Panc1 (cell line): ENCODE results near the gene PDGFD. TPM values are rescaled to one million over a fixed set of nuclear protein-coding genes. Genes with fewer than 3 reads are reported as not detected.

Source experiments
- ATAC-seq: fragments of 200-7000 bp; cut with Tn5 transposase; 2 replicates; pipeline ENCODE4 v1.9.1; 2020; ENCODE audit warnings: mild to moderate bottlenecking, moderate library complexity
- BruUV-seq: library from RNA; stranded (reverse); fragments of 400-500 nt; replicated peaks from 2 replicates; lab custom pipeline; 2021; lab: Mats Ljungman, UMichigan
- CTCF ChIA-PET: fragments of 300-600 bp; sonication (Branson Sonifier 250); formaldehyde crosslinking; loops from one replicate; lab custom pipeline; 2022; ENCODE audit warnings: antibody characterized with exemption; lab: Charles Lee
- POLR2A ChIA-PET: fragments of 300-600 bp; sonication (Branson Sonifier 250); formaldehyde crosslinking; loops from one replicate; lab custom pipeline; 2022; ENCODE audit warnings: antibody characterized with exemption; lab: Charles Lee
- DNase-seq: peaks from one replicate; pipeline ENCODE4 v3.0.0-alpha.2; 2010; ENCODE audit warnings: low read depth, low spot score
- H3K27ac ChIP-seq: 2 replicates; pipeline ENCODE4 v1.5.1; 2011; ENCODE audit warnings: mild to moderate bottlenecking, low read length, inconsistent platforms
- H3K27me3 ChIP-seq: fragments of 200-500 bp; sonication (Bioruptor generic); 2 replicates; pipeline ENCODE4 v1.6.0; 2014; ENCODE audit warnings: low read length, inconsistent platforms; ENCODE audit not compliant: control insufficient read depth, insufficient read depth
- H3K36me3 ChIP-seq: fragments of 200-500 bp; sonication (Bioruptor generic); 2 replicates; pipeline ENCODE4 v1.5.1; 2014; ENCODE audit warnings: inconsistent platforms, mild to moderate bottlenecking, low read length, moderate library complexity; ENCODE audit not compliant: control insufficient read depth, insufficient read depth
- H3K4me1 ChIP-seq: 2 replicates; pipeline ENCODE4 v1.5.1; 2011; ENCODE audit warnings: inconsistent platforms, mild to moderate bottlenecking, low read length, moderate library complexity; ENCODE audit not compliant: control insufficient read depth, insufficient read depth
- H3K4me3 ChIP-seq, 2 experiments: 2 replicates each; pipeline ENCODE4 v1.5.1; 2011 to 2012; ENCODE audit warnings: low read depth in 2 of 2, low read length in 2 of 2, mild to moderate bottlenecking in 2 of 2, inconsistent platforms in 1 of 2, moderate library complexity in 1 of 2
- H3K9me3 ChIP-seq: fragments of 200-500 bp; sonication (Bioruptor generic); 2 replicates; pipeline ENCODE4 v1.5.1; 2014; ENCODE audit warnings: low read depth, mild to moderate bottlenecking, inconsistent platforms, low read length, moderate library complexity; ENCODE audit not compliant: control insufficient read depth, insufficient read depth
- POLR2AphosphoS5 ChIP-seq: IDR thresholded peaks from 2 replicates; pipeline ENCODE4 v1.6.1; 2012; ENCODE audit warnings: mild to moderate bottlenecking, low read depth, low read length, moderate library complexity
- SIN3A ChIP-seq: IDR thresholded peaks from 2 replicates; pipeline ENCODE4 v1.6.1; 2012; ENCODE audit warnings: low read depth, mild to moderate bottlenecking, low read length, moderate library complexity, borderline replicate concordance; ENCODE audit not compliant: insufficient read depth
- TCF7L2 ChIP-seq: IDR thresholded peaks from 2 replicates; pipeline ENCODE4 v1.6.1; 2011; ENCODE audit warnings: mild to moderate bottlenecking, low read depth, low read length, inconsistent platforms
- in situ Hi-C: cut with HindIII; loops from 2 replicates; pipeline ENCODE4 v1.10.0; 2016; ENCODE audit warnings: low sequenced_read_pairs, low pct_unique_long_range_greater_than_20kb
- intact Hi-C: fragments of 100-400 bp; cut with micrococcal nuclease; formaldehyde crosslinking; loops from one replicate; pipeline ENCODE4 v1.10.0; 2022; ENCODE audit not compliant: unreplicated experiment
- total RNA-seq: library from RNA; stranded (reverse); gene quantifications from one replicate; pipeline ENCODE4 v1.2.1, GENCODE V29; 2021; ENCODE audit not compliant: unreplicated experiment
- TF ChIP-seq, protein P1 (sequence below): fragments of 450-650 bp; IDR thresholded peaks from 2 replicates; pipeline ENCODE4 v1.5.1; 2017; ENCODE audit warnings: mild to moderate bottlenecking
- TF ChIP-seq, protein P2 (sequence below), 2 experiments: IDR thresholded peaks; 2 replicates each; pipeline ENCODE4 v1.6.1; 2011 to 2012; ENCODE audit warnings: low read depth in 2 of 2, control low read depth in 1 of 2, low read length in 1 of 2, mild to moderate bottlenecking in 1 of 2, moderate library complexity in 1 of 2; ENCODE audit not compliant: insufficient read depth in 1 of 2

The PDGFD gene
- total RNA-seq, 1 experiment from 2014 or later = 1.3 TPM

DNA sequence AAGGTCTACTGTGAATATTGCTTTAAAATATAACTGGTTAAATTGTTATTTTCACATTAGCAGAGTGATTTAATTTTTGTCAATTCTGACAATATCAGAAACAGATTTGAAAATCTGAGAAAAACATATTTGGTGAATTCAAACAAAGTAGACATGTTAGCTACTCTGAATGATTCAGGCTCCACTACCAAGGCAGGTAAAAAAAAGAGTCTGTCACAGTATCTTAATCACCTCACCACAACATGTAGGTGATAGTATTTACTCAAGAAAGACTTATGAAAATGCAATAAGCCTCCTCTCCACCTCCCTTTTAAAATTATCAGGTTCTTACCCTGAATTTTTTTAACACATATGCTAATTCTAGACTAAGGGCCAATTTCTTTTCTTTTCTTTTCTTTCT is 85.0 kb downstream of the PDGFD start:
- H3K27ac ChIP-seq = no peak overlapping the region
- BruUV-seq = no TSS peak
- no peak for DNase-seq
- ChIA-PET POLR2A (no interaction called here), CTCF (no interaction called here)
- in situ Hi-C loops = no loop called here
- no peak overlapping the region for H3K4me3 ChIP-seq
- H3K4me1 ChIP-seq = no peaks in the 10 kb centered on the region
- H3K27me3 ChIP-seq = no peaks in the 10 kb centered on the region
- ATAC-seq = no peak
- H3K36me3 ChIP-seq = no peaks in the 10 kb centered on the region
- no peaks in the 10 kb centered on the region for H3K9me3 ChIP-seq
- intact Hi-C loops = no loop called here
- no peak for TF ChIP-seq TCF7L2
- TF ChIP-seq SIN3A = no peak
- TF ChIP-seq POLR2AphosphoS5 = no peak
- TF ChIP-seq, protein P1, sequence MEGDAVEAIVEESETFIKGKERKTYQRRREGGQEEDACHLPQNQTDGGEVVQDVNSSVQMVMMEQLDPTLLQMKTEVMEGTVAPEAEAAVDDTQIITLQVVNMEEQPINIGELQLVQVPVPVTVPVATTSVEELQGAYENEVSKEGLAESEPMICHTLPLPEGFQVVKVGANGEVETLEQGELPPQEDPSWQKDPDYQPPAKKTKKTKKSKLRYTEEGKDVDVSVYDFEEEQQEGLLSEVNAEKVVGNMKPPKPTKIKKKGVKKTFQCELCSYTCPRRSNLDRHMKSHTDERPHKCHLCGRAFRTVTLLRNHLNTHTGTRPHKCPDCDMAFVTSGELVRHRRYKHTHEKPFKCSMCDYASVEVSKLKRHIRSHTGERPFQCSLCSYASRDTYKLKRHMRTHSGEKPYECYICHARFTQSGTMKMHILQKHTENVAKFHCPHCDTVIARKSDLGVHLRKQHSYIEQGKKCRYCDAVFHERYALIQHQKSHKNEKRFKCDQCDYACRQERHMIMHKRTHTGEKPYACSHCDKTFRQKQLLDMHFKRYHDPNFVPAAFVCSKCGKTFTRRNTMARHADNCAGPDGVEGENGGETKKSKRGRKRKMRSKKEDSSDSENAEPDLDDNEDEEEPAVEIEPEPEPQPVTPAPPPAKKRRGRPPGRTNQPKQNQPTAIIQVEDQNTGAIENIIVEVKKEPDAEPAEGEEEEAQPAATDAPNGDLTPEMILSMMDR = no peak
- TF ChIP-seq, protein P2, sequence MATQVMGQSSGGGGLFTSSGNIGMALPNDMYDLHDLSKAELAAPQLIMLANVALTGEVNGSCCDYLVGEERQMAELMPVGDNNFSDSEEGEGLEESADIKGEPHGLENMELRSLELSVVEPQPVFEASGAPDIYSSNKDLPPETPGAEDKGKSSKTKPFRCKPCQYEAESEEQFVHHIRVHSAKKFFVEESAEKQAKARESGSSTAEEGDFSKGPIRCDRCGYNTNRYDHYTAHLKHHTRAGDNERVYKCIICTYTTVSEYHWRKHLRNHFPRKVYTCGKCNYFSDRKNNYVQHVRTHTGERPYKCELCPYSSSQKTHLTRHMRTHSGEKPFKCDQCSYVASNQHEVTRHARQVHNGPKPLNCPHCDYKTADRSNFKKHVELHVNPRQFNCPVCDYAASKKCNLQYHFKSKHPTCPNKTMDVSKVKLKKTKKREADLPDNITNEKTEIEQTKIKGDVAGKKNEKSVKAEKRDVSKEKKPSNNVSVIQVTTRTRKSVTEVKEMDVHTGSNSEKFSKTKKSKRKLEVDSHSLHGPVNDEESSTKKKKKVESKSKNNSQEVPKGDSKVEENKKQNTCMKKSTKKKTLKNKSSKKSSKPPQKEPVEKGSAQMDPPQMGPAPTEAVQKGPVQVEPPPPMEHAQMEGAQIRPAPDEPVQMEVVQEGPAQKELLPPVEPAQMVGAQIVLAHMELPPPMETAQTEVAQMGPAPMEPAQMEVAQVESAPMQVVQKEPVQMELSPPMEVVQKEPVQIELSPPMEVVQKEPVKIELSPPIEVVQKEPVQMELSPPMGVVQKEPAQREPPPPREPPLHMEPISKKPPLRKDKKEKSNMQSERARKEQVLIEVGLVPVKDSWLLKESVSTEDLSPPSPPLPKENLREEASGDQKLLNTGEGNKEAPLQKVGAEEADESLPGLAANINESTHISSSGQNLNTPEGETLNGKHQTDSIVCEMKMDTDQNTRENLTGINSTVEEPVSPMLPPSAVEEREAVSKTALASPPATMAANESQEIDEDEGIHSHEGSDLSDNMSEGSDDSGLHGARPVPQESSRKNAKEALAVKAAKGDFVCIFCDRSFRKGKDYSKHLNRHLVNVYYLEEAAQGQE (IDR thresholded peaks at IDR 0.05; ENCODE audit: insufficient read depth in 1 of 2, low read depth in 2 of 2, low read length in 1 of 2) = no peak

DNA sequence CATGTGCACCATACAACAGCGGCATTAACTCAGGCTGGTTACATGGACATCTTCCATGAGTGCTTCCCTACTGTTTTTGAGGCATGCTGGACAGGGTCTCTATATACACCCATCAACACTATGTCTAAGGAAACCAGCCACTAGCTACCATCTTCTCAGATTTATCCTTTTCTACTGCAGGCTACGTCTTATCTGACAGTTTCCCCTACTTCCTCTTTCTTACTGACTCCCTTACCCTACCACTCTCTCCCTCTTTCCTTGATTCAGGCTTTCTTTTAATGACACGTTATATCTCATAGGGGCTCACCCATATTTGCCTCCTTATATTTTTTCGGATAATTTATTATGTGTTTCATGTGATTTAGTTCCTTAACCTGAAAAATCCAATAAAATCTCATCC is 85.7 kb downstream of the PDGFD start:
- Histone ChIP-seq H3K4me1 (no peaks in the 10 kb centered on the region), H3K27me3 (no peaks in the 10 kb centered on the region), H3K27ac (no peak overlapping the region), H3K36me3 (no peaks in the 10 kb centered on the region), H3K9me3 (no peaks in the 10 kb centered on the region), H3K4me3 (no peak overlapping the region)
- TF ChIP-seq TCF7L2 (no peak), POLR2AphosphoS5 (no peak), SIN3A (no peak)
- TF ChIP-seq, protein P1 = no peak
- TF ChIP-seq, protein P2 (IDR thresholded peaks at IDR 0.05; ENCODE audit: insufficient read depth in 1 of 2, low read depth in 2 of 2, low read length in 1 of 2) = no peak
- intact Hi-C loops (no loop called here), in situ Hi-C loops (no loop called here)
- ChIA-PET POLR2A (no interaction called here), CTCF (no interaction called here)
- DNase-seq = no peak
- ATAC-seq = no peak
- BruUV-seq = no TSS peak
